DOHH2 (cell line): ENCODE results near the gene ANGPT4.

ENCODE experiments used
- EZH2phosphoT487 ChIP-seq: fragments of 200-600 bp; sonication (generic); IDR thresholded peaks from 2 replicates; pipeline ENCODE4 v1.6.1; 2017; ENCODE audit warnings: borderline replicate concordance, mild to moderate bottlenecking, antibody characterized with exemption, low read length, moderate library complexity, mixed read lengths
- TF ChIP-seq, protein P1 (sequence below): fragments of 200-600 bp; sonication (generic); IDR thresholded peaks from one replicate; pipeline ENCODE4 v1.5.1; 2014; ENCODE audit warnings: antibody characterized with exemption, mild to moderate bottlenecking, low read depth, low read length; ENCODE audit not compliant: poor library complexity, severe bottlenecking

- TF ChIP-seq, protein P1, sequence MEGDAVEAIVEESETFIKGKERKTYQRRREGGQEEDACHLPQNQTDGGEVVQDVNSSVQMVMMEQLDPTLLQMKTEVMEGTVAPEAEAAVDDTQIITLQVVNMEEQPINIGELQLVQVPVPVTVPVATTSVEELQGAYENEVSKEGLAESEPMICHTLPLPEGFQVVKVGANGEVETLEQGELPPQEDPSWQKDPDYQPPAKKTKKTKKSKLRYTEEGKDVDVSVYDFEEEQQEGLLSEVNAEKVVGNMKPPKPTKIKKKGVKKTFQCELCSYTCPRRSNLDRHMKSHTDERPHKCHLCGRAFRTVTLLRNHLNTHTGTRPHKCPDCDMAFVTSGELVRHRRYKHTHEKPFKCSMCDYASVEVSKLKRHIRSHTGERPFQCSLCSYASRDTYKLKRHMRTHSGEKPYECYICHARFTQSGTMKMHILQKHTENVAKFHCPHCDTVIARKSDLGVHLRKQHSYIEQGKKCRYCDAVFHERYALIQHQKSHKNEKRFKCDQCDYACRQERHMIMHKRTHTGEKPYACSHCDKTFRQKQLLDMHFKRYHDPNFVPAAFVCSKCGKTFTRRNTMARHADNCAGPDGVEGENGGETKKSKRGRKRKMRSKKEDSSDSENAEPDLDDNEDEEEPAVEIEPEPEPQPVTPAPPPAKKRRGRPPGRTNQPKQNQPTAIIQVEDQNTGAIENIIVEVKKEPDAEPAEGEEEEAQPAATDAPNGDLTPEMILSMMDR: no peak
- no peak for TF ChIP-seq EZH2phosphoT487
Measured at GRCh38 chr20:909641-910040, 6.5 kb downstream of the ANGPT4 start.
